Osteocyte (in vitro differentiated cells): ENCODE data around the gene CYB561D2. TPM values are rescaled to one million over a fixed set of nuclear protein-coding genes. Genes with fewer than 3 reads are reported as not detected.
A peak's percentile ranks its signal among the peaks of the same experiment; 100 is the strongest.

Source experiments
- DNase-seq: peaks from one replicate; pipeline ENCODE4 v3.0.0; 2021; ENCODE audit warnings: mixed read lengths; ENCODE audit not compliant: unreplicated experiment; ENCODE audit errors: extremely low spot score
- H3K27ac Mint-ChIP-seq: one replicate; pipeline ENCODE4 v1.8.0; 2021; ENCODE audit warnings: mild to moderate bottlenecking, mixed read lengths; ENCODE audit not compliant: unreplicated experiment
- H3K27me3 Mint-ChIP-seq: one replicate; pipeline ENCODE4 v1.8.0; 2021; ENCODE audit warnings: mixed read lengths; ENCODE audit not compliant: unreplicated experiment
- H3K36me3 Mint-ChIP-seq: one replicate; pipeline ENCODE4 v1.8.0; 2021; ENCODE audit warnings: mixed read lengths; ENCODE audit not compliant: unreplicated experiment
- H3K4me1 Mint-ChIP-seq: one replicate; pipeline ENCODE4 v1.8.0; 2021; ENCODE audit warnings: mixed read lengths; ENCODE audit not compliant: unreplicated experiment
- H3K4me3 Mint-ChIP-seq: one replicate; pipeline ENCODE4 v1.8.0; 2021; ENCODE audit warnings: mild to moderate bottlenecking, moderate library complexity, mixed read lengths; ENCODE audit not compliant: unreplicated experiment
- H3K9me3 Mint-ChIP-seq: one replicate; pipeline ENCODE4 v1.8.0; 2021; ENCODE audit warnings: mixed read lengths; ENCODE audit not compliant: unreplicated experiment
- CTCF ChIP-seq: fragments of 200-600 bp; sonication (generic); IDR thresholded peaks from 2 replicates; pipeline ENCODE4 v1.5.0; 2021; ENCODE audit warnings: antibody characterized with exemption, mild to moderate bottlenecking, moderate library complexity
- total RNA-seq: library from RNA; stranded (reverse); gene quantifications from 2 replicates; pipeline ENCODE4 v1.2.1, GENCODE V29; 2021

CYB561D2 gene
- total RNA-seq, 1 donor from 2014 or later: 17.2 TPM

DNA sequence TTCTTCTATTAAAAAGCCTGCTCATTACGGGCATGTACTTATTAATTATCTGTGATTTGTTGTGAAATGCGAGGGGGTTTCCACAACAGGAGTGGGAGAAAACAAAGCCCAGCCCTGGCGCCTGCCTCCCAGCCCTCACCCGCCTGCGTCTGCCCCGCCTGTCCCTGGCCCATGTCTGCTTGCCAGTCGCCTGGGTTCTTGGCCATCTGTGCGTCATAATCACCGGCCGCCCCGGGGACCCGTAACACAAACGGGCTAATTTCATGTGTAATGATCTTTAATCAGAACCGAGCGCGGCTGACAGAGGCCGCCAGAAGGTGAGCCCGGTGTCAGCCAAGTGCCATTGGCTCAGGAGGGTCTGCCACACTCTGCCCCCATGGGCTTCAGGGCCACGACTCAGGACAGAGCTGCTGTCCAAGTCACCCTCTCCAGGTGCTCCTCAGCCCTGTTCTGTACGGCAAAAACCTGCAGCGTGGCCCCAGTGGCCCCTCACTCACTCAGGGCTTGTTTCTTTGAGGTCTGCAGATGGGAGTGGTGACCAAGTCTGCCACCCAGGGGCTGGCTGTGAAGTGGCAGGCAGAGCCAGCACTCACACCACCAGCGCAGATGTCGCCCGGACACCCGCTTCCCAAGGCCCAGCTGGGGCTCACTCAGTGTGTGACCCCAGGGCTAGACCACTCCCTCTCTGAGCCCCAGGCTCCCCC is 37.5 kb downstream of the CYB561D2 start:
- peak; percentile 50 for TF ChIP-seq CTCF
- Mint-ChIP-seq H3K9me3 (no peaks in the 10 kb centered on the region), H3K27me3 (peaks cover 2% of the 10 kb centered on the region), H3K27ac (no peak overlapping the region), H3K4me1 (no peaks in the 10 kb centered on the region), H3K36me3 (no peaks in the 10 kb centered on the region), H3K4me3 (no peak overlapping the region)
- no peak for DNase-seq

GRCh38 chr3:50388720-50389413 is 38.2 kb downstream of the CYB561D2 start:
- H3K4me3 Mint-ChIP-seq: no peak overlapping the region
- H3K36me3 Mint-ChIP-seq: no peaks in the 10 kb centered on the region
- H3K27ac Mint-ChIP-seq: no peak overlapping the region
- no peak for DNase-seq
- H3K4me1 Mint-ChIP-seq: no peaks in the 10 kb centered on the region
- no peaks in the 10 kb centered on the region for H3K9me3 Mint-ChIP-seq
- no peak for TF ChIP-seq CTCF
- H3K27me3 Mint-ChIP-seq: peaks cover 2% of the 10 kb centered on the region

GRCh38 chr3:50389414-50389767 is 38.7 kb downstream of the CYB561D2 start:
- Mint-ChIP-seq H3K4me3 (no peak overlapping the region), H3K27me3 (no peaks in the 10 kb centered on the region), H3K9me3 (no peaks in the 10 kb centered on the region), H3K27ac (no peak overlapping the region), H3K4me1 (no peaks in the 10 kb centered on the region), H3K36me3 (no peaks in the 10 kb centered on the region)
- TF ChIP-seq CTCF: no peak
- DNase-seq: no peak

DNA sequence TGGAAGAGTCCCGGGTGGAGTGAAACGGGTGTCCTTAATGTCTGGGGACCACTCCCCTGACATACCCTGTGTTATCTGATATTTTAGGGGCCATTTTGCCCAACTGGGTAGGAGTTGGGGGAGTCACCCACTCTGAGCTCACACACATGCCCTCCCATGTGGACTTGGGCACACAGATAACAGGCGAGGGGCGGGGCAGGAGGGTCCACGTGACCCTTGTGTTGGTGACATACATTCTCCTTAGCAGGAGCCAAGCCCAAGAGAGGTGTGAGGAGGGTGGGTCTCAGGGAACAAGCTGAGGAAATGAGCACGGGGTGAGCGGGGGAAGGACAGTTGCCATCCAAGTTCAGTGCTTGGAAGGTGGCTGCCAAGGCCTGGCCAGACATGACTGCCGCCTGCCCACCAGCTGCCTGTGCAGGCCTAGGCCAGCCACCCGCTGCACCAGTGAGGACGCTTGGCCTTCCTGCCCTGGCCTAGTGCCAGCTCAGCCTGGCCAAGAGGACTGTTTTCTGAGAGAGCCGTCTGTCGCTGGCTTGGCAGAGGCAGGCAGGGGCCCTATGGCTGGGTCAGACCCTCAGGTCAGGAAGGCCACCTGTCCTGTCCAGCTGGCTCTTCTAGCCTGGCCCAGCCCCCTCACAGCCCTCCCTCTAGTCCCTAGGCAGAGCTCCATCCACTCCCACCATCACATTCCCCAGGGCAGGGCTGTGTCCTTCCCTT is 40.0 kb downstream of the CYB561D2 start:
- H3K27me3 Mint-ChIP-seq: no peaks in the 10 kb centered on the region
- no peaks in the 10 kb centered on the region for H3K4me1 Mint-ChIP-seq
- no peak for DNase-seq
- no peak overlapping the region for H3K27ac Mint-ChIP-seq
- H3K4me3 Mint-ChIP-seq: no peak overlapping the region
- no peaks in the 10 kb centered on the region for H3K9me3 Mint-ChIP-seq
- no peak for TF ChIP-seq CTCF
- H3K36me3 Mint-ChIP-seq: no peaks in the 10 kb centered on the region

DNA sequence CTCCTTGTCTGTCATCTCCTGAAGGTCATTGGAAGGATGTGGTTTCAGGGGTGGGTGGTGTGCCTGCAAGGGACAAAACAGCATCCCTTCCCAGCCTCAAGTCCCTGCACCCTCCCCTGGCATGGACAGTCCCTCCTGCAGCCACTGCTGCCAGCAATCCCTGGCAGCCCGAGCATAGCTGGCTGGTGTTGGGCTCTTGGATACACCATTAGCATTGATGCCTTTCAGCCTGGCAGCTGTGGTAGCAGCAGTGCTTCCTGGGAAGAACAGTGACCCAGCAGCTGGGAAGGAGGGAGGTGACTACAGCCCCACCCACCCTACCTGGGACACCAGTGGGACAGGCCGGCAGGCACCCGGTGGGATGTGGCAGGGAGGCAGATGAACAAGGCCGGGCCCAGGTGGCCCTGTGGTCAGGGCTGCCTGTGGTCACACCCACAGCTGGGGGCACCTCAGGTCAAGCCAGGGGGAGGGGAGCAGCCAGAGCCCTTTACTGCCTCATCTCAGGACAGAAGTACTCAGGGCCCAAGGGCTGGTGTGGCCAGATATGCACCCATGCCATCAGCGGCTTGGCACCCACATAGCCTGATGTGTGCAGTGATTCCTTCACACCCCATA is 41.5 kb downstream of the CYB561D2 start:
- H3K4me1 Mint-ChIP-seq: no peaks in the 10 kb centered on the region
- no peaks in the 10 kb centered on the region for H3K9me3 Mint-ChIP-seq
- H3K36me3 Mint-ChIP-seq: no peaks in the 10 kb centered on the region
- no peaks in the 10 kb centered on the region for H3K27me3 Mint-ChIP-seq
- no peak for TF ChIP-seq CTCF
- H3K27ac Mint-ChIP-seq: no peak overlapping the region
- DNase-seq: no peak
- H3K4me3 Mint-ChIP-seq: no peak overlapping the region
